HUDEP-2 (cell line): ENCODE measurements around the gene INF2.
A peak's percentile ranks its signal among the peaks of the same experiment; 100 is the strongest.

Experiments used
- DNase-seq, 76 experiments: peaks; one replicate each; lab custom pipeline; 2025; ENCODE audit not compliant: unreplicated experiment in 76 of 76; lab: John Stamatoyannopoulos, UW

INF2 gene

DNA sequence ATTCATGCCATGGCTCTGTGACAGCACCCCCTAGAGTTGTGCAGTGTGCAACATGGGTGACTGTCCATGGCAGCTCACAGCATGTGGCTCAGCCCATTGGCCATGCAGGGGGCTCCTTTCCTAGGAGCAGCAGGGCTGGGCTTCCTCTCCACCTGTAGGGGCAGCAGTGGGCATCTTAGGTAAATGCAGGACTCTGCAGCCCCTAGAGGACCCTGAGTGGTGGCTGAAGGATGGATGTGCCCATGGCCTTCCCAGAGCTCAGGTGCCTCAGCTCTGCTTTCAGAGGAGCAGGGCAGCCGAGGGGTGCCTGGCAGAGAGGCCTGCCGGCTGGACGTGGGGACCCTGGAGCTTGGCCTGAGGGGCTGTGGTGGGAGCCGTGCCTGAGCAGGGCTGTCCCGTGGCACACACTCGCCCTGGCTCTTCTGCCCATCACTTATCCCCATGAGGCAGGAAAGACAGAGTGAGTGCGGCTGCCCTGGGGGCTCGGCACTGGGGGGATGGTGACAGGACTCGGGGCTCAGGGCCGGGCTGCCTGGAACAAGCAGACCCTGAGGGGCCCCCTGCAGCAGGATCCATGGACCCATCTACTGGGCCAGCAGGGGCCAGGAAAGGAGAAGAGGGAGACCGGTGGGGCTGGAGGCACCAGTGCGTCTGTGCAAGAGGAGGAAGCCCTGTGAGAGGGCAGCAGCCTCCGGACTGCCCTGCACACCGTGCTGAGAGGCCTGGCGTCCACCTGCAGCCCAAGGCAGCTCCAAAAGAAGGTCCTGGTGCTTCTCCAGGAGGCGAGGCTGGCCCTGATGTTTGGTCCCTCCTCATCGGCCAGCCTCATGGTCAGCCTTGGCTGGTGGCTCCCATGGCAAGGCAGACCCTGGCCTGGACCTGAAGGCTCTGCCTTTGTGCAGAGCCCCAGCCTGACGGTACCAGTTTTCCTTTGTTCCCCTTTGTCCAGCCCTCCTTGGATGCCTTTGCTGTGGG is 42.2 kb downstream of the INF2 start:
- DNase-seq, result peak in 4 of 76 experiments; percentile 12 to 18 (median 14)

- peak in 73 of 76 experiments; percentile 20 to 93 (median 79) for DNase-seq
Measured at GRCh38 chr14:104732355-104732804, 43.0 kb downstream of the INF2 start.

DNA sequence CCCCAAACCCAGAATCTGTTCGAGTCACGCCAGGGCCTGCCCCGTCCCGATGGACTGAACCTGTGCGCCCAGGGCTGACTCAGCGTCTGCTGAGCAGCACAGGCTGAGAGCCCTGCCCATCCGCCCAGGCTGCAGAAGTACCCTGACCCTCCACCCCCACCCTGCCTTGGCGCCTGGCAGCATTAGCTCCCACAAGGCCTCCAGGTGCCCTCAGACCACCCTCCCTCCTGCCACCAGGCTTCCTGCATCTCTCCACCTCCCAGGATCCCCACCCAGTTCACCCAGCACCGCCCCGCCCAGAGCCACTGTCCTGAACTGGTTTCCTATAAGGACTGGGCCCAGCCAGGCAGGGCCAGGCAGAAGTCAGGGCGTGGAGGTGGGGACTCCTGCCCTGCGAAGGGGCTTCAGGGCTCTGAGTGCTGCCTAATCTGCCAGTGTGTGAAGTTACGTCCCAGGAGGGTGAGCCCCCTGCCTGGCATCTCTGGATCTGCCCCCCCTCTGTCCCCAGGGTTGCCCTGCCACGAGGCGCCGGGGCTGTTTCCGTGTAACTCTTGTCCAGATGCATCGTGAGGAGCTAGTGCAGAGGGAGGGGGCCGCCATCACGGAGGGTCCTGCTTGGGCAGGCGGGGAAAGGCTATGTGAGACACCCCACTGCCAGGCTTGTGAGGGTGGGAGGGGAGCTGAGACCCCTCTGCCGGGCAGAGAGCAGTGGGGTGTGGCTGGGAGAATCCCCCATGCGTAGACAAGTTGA is 43.7 kb downstream of the INF2 start:
- peak in 24 of 76 experiments; percentile 9 to 47 (median 30) for DNase-seq

- peak in 2 of 76 experiments; percentile 11 to 17 for DNase-seq
Measured at GRCh38 chr14:104734051-104734587, 44.7 kb downstream of the INF2 start.

DNA sequence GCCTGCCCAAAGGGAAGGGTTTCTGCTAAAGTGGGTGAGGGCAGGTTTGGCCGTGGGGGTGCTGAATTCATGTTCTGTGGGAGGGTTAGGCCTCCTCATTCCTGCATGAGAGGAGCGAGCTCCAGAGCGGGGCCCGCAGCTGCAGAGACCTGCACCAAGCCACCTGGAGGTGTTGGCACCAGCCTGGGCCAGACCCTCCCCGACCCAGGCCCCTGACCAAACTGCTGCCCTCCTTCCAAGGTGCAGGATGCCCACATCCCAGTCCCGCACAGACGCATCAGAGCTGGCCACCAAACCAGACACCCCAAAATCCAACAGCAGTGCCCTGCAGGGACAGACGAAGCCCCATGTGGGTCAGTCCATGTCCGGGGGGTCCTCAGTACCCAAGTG is 45.2 kb downstream of the INF2 start:
- no peak for DNase-seq

- DNase-seq, result no peak
Measured at GRCh38 chr14:104734991-104735779, 45.8 kb downstream of the INF2 start.

DNA sequence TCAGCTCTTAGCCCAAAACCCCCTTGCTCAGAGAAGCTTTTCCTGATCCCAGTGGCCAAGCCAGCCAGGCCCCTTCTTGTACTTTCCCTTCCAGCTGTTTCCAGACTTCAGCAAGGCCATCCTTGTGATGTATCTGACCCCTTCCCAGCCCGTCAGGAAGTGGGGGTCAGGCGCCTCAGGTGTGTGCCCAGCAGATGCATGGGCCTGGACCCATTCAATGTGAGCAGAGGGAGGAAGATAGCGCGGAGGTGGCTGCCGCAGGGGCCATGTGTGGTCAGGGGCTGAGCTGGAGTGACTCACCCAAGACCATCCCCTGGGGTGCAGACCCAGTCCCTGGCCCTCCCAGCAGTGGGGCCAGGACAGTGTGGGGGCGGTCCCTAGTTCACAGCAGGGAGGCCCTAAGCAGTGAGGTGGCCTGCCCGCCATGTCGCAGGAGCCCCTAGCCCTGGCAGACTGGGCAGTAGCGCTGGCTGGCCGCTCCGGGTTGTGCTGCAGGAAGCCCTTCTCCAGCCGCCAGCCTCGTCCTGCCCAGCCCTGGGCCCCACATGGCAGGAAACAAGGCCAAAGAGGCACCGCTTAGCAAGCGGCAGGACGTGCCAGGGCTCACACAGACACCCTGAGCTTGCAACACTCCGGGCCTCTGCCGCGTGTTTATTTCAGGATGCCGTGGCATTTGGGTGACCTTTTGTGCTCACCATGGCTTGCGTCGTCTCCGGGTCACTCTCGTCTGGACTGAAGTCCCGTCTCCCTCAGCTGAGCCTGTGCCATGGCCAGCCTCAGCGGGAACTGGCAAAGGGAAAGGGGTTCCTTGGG is 46.6 kb downstream of the INF2 start:
- DNase-seq, result no peak

- no peak for DNase-seq
Measured at GRCh38 chr14:104738375-104739019, 49.1 kb downstream of the INF2 start.

GRCh38 chr14:104739026-104739425 is 49.6 kb downstream of the INF2 start:
- DNase-seq, result no peak

DNA sequence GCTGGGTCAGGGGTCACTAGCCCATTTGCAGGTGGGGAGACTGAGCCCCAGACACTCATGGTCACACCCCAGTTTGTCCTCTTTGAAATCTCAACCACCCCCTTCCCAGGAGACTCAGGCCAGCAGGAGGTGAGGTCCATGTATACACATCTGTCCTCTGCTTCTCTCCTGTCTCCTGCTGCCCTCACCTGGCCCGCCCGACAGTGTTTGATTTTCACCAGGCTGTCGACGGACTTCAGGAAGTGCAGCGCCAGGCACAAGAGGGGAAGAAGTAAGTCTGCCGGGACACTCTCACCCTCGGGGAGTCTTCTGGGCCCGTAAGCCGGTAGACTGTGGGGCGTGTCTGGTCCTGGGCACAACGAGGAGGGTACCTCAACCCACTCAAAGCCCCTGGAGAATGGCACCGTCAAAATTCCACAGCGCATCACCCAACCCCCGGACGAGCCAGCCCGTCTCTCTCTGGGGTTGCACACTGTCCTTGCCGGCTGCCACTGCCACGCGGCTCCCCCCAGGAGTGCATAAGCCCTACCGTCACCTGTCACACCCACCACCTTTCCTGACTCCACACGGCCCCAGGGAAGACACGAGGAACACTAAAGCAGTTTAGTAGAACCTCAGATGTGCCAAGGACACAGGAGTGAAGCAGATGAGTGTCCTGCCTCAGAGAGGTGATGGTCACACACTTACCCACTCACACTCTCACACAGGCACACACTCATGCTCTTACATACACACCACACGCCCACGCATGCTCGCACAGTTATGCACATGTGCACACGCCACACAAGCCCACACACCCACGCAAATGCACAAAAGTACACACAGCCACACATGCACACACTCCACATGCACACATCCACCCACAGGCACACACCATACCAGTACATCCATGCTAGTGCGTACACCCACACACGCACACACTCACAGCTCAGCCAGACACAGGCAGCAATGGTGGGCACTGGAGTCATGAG is 50.4 kb downstream of the INF2 start:
- no peak for DNase-seq

DNA sequence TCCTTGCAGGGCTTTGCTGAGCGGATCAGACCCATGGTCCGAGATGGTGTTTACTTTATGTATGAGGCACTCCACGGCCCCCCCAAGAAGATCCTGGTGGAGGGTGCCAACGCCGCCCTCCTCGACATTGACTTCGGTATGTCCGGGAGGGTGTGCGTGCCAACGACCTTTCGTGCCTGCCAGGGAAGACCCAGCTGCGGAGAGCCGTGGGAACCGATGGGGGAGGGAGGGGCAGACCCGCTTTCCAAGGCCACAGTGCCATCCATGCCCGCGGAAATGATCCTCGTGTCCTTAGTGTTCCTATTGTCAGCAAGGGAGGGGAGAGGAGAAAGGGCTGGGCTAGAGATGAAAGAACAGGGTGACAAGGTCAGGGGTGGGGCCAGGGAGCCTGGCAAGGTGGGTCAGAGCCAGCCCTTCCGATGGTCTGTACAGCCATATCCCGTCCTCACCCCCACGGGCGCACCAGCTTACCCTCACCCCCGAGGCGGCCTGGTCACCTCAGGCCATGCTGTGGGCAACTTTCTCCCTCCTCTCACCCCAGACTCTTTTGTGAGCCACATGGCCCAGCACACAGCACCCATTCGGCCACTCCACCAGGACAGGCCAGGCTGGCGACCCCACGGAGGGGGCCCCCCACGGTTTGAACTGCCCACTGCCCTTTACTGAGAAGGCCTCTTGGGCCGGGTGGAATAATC is 51.8 kb downstream of the INF2 start:
- DNase-seq, result no peak

DNA sequence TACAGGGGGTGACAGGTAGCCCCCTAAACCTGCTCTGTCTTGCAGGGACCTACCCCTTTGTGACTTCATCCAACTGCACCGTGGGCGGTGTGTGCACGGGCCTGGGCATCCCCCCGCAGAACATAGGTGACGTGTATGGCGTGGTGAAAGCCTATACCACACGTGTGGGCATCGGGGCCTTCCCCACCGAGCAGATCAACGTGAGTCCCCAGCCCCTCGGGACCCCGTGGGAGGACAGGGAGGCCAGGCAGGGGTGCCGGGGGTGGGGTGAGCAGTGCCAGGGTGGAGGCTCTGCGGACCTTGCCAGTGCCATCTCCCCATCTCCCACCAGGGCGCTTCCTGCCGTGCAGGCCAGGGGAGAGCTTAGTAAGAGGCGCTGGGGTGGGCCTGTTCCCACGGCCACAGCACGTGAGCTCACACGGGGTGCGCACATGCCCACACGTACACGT is 52.4 kb downstream of the INF2 start:
- no peak for DNase-seq

GRCh38 chr14:104742586-104743455 is 53.4 kb downstream of the INF2 start:
- no peak for DNase-seq

- DNase-seq, result no peak
Measured at GRCh38 chr14:104743461-104744380, 54.3 kb downstream of the INF2 start.

- DNase-seq, result no peak
Measured at GRCh38 chr14:104744484-104744883, 55.1 kb downstream of the INF2 start.
